Measurements from ENCODE around the gene MB21D2.

DNA sequence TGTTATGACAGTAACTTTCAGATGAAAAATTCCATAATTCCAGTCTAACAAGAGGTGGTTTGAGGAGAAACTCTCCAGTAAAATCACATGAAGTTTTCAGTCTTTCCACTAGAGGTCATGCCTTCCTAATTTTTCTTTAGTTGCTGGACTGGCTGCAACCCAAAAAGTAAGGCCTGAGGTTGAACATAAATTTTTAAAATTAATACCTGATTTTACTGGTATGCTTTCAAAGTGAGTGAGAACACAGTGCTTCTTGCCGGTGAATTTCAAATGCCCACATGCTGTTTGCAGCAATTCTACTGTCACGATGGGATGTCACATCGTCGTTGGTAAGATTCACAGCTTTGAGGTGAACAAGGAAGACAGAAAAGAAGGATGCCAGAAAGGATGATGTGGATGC is 101.3 kb downstream of the MB21D2 start:
- TF ChIP-seq, protein P1, sequence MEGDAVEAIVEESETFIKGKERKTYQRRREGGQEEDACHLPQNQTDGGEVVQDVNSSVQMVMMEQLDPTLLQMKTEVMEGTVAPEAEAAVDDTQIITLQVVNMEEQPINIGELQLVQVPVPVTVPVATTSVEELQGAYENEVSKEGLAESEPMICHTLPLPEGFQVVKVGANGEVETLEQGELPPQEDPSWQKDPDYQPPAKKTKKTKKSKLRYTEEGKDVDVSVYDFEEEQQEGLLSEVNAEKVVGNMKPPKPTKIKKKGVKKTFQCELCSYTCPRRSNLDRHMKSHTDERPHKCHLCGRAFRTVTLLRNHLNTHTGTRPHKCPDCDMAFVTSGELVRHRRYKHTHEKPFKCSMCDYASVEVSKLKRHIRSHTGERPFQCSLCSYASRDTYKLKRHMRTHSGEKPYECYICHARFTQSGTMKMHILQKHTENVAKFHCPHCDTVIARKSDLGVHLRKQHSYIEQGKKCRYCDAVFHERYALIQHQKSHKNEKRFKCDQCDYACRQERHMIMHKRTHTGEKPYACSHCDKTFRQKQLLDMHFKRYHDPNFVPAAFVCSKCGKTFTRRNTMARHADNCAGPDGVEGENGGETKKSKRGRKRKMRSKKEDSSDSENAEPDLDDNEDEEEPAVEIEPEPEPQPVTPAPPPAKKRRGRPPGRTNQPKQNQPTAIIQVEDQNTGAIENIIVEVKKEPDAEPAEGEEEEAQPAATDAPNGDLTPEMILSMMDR (conservative IDR thresholded peaks at IDR 0.05), result peak; percentile 82
- TF ChIP-seq ZFX (IDR thresholded peaks at IDR 0.05), result no peak

All from C4-2B (cell line).